Measurements from ENCODE around the gene STX11.

The STX11 gene

DNA sequence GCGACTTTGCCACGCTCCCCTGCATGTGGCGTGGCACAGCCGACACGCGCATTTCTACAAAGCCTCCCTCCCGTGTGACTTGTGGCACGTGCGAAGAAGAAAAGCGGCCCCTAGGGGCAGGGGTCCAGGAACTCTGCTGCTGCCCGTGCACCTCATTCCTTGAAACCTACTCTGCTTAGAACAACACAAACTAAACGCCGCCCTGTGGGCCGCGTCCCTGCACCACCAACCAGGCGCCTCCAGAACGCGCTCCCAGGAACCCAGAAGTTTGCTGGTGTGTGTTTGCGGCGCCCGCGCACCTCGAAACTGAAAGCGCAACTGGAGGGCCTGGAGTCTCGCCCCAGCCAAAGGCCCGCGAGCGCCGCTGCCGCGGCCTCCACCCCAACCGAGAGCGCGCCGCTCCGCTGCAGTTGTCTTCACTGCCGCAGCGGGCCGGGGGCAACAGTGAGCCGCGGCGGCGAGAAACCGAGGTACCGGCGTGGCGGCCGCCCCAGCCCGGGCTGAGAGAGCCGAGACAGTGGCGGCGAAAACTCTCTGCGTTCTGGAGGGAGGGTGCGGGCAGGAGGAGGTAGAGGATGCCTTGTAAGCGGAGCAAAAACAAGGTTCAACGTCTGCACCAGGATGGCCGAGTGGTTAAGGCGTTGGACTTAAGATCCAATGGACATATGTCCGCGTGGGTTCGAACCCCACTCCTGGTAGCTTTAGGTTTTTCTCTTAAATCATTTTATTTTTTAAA lies 65.8 kb downstream of the STX11 start:
- H3K27ac Mint-ChIP-seq: peak overlapping the region; percentile 97
- peak; percentile 94 for DNase-seq
- H3K4me3 Mint-ChIP-seq: peak overlapping the region; percentile 89
- peaks cover 26% of the 10 kb centered on the region for H3K9me3 Mint-ChIP-seq
- peaks cover 8% of the 10 kb centered on the region for H3K36me3 Mint-ChIP-seq (ENCODE audit: low read depth)
- H3K27me3 Mint-ChIP-seq (ENCODE audit: low read depth, poor library complexity): peaks cover 14% of the 10 kb centered on the region
- peaks cover 19% of the 10 kb centered on the region for H3K4me1 Mint-ChIP-seq
- TF ChIP-seq, protein P1, sequence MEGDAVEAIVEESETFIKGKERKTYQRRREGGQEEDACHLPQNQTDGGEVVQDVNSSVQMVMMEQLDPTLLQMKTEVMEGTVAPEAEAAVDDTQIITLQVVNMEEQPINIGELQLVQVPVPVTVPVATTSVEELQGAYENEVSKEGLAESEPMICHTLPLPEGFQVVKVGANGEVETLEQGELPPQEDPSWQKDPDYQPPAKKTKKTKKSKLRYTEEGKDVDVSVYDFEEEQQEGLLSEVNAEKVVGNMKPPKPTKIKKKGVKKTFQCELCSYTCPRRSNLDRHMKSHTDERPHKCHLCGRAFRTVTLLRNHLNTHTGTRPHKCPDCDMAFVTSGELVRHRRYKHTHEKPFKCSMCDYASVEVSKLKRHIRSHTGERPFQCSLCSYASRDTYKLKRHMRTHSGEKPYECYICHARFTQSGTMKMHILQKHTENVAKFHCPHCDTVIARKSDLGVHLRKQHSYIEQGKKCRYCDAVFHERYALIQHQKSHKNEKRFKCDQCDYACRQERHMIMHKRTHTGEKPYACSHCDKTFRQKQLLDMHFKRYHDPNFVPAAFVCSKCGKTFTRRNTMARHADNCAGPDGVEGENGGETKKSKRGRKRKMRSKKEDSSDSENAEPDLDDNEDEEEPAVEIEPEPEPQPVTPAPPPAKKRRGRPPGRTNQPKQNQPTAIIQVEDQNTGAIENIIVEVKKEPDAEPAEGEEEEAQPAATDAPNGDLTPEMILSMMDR (IDR thresholded peaks at IDR 0.05): peak; percentile 70

DNA sequence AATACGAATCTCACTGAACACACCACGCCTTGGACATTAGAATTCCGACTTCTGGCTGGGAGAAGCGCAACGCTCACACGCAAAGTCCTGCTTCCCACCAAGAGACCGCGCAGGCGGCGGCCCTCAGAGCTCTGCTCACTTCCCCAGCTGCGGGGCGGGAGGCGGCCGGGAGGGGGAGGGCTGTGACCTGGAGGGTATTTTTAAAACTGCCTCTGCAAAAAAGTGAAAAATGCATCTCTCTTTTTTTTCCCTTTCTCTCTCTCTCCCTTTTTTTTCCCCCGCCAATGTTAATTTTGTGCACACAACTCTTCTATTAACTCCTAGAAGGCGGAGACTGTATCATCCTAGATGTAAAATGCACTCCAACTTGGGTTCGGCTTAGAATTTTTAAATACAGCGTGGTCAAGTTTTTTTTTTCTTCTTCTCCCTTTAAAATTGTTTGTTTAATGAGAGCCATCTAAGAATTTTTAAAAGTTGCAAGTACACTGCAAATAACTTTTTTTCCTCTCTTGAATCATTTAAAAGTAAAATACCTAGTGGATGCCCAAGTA lies 66.4 kb downstream of the STX11 start:
- H3K27me3 Mint-ChIP-seq (ENCODE audit: low read depth, poor library complexity): peaks cover 14% of the 10 kb centered on the region
- H3K4me1 Mint-ChIP-seq: peaks cover 19% of the 10 kb centered on the region
- H3K9me3 Mint-ChIP-seq: peaks cover 26% of the 10 kb centered on the region
- H3K27ac Mint-ChIP-seq: peak overlapping the region; percentile 97
- H3K4me3 Mint-ChIP-seq: peak overlapping the region; percentile 89
- TF ChIP-seq, protein P1 (IDR thresholded peaks at IDR 0.05): no peak
- H3K36me3 Mint-ChIP-seq (ENCODE audit: low read depth): peaks cover 8% of the 10 kb centered on the region
- no peak for DNase-seq

DNA sequence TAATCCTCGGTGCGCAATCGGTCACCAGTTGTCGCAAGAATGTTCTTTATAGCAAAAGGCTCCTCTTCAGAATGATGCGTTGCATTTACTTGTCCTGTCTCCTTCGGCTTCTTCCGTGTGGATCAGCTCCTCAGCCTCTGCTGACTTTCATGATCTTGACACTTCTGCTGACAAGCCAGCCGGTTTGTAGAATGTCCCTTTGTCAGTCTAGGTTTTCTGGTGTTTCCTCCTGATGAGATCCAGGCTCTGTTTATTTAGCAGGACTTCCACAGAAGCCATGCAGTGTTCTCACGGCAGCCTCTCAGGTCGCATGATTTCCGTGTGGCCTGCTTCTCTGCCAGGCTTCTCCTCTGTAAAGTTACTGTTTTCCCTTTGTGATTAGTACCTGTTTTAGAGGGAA lies 66.9 kb downstream of the STX11 start:
- Mint-ChIP-seq H3K4me1 (peaks cover 19% of the 10 kb centered on the region), H3K4me3 (peak overlapping the region; percentile 89), H3K27ac (peak overlapping the region; percentile 43), H3K27me3 (ENCODE audit: low read depth, poor library complexity) (peaks cover 14% of the 10 kb centered on the region), H3K36me3 (ENCODE audit: low read depth) (peaks cover 8% of the 10 kb centered on the region), H3K9me3 (peaks cover 26% of the 10 kb centered on the region)
- no peak for DNase-seq
- TF ChIP-seq, protein P1 (IDR thresholded peaks at IDR 0.05): no peak

DNA sequence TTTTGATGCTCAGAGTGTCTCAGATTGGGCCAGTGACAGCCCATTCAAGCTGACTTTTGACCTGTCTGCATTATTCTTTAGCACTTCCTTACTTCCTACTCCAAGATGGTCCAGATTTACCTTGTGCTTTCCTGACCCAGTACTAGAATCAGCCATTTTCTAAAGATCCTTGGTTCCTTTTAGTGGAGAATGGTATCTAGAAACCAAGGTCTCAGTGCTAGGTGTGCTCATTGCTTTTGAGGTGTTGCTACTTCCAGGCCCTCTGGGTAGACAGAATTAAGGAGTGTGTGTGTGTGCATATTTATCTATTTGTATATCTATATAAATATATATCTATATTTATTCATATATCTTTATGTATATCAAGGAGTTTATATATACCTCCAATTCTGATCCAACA lies 67.5 kb downstream of the STX11 start:
- Mint-ChIP-seq H3K27me3 (ENCODE audit: low read depth, poor library complexity) (peaks cover 14% of the 10 kb centered on the region), H3K4me3 (peak overlapping the region; percentile 89), H3K4me1 (peaks cover 19% of the 10 kb centered on the region), H3K36me3 (ENCODE audit: low read depth) (peaks cover 8% of the 10 kb centered on the region), H3K9me3 (peaks cover 26% of the 10 kb centered on the region), H3K27ac (no peak overlapping the region)
- TF ChIP-seq, protein P1 (IDR thresholded peaks at IDR 0.05): no peak
- no peak for DNase-seq

DNA sequence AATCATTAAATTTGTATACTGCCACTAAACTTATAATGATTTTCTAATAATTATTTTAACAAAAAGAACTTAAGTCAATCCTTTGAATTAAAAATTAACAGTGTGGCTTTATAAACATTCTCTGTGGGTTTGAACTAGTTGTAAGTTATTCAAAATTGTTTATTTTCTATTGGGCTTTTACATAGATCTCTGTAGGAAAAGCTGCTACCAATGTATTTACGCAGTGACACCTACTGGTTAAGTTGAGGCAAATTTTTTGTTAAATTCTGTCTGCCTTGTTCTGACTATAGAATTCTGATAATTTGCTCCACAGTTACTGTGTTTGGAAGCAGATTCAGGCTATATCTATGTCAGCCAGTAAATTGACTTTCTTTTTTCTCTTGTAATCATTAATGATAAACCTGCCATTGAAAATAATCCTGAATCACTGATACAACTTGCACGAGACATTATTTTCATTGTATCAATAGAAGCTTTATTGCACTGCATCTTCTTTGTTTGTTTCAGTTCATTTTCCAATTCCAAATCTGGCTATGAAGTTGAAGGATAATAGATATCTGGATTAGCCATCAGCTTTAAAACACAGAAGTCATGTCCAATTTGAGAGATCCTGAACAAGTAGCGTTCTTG lies 68.9 kb downstream of the STX11 start:
- H3K27ac Mint-ChIP-seq: no peak overlapping the region
- TF ChIP-seq, protein P1 (IDR thresholded peaks at IDR 0.05): peak; percentile 51
- DNase-seq: no peak
- peaks cover 19% of the 10 kb centered on the region for H3K4me1 Mint-ChIP-seq
- peaks cover 5% of the 10 kb centered on the region for H3K36me3 Mint-ChIP-seq (ENCODE audit: low read depth)
- no peak overlapping the region for H3K4me3 Mint-ChIP-seq
- peaks cover 16% of the 10 kb centered on the region for H3K9me3 Mint-ChIP-seq
- H3K27me3 Mint-ChIP-seq (ENCODE audit: low read depth, poor library complexity): peaks cover 11% of the 10 kb centered on the region

Data from nephron progenitor cell (in vitro differentiated cells).